ENCODE results near the gene ST3GAL5.

The ST3GAL5 gene

DNA sequence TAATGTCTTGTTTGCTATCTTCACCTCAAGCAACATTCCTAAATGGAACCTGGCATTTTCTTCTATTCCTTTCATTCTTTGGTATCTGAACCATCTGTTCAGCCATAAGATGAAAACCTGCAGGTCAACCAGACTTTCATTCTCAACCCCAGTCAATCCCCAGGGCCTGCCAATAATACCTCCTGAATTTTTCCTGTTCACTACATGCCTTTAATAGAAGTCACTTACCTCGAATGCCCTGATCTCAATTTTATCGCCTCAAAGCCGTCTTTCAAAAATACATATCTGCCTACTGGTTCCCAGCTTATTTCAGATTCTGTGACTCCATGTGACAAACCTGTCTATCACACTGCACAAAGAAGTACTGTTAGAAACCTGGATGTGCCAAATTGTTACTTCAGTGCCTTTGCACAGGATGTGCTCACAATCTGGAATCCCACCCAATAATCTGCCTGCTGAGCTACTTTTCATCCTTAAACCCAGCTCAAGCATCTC is 22.6 kb downstream of the ST3GAL5 start:
- no peak overlapping the region for H3K9ac ChIP-seq (ENCODE audit: low read depth in 1 of 2, low read length in 2 of 2)
- H3K27ac ChIP-seq (ENCODE audit: low read depth in 2 of 2, low read length in 2 of 2): no peak overlapping the region
- H3K36me3 ChIP-seq (ENCODE audit: control insufficient read depth in 2 of 2, insufficient read depth in 2 of 2, low read length in 2 of 2): no peaks in the 10 kb centered on the region

GRCh38 chr2:85865539-85866164 is 23.1 kb downstream of the ST3GAL5 start:
- peaks cover 0 to 4% of the 10 kb centered on the region in 2 donors for H3K4me1 ChIP-seq (ENCODE audit: control insufficient read depth in 2 of 2, insufficient read depth in 2 of 2, low read length in 2 of 2)
- H3K27me3 ChIP-seq (ENCODE audit: control insufficient read depth in 2 of 2, insufficient read depth in 2 of 2, low read length in 2 of 2): no peaks in the 10 kb centered on the region
- H3K9ac ChIP-seq (ENCODE audit: low read depth in 1 of 2, low read length in 2 of 2): no peak overlapping the region
- H3K36me3 ChIP-seq (ENCODE audit: control insufficient read depth in 2 of 2, insufficient read depth in 2 of 2, low read length in 2 of 2): no peaks in the 10 kb centered on the region
- H3K4me3 ChIP-seq (ENCODE audit: low read length in 2 of 2): no peak overlapping the region
- no peak overlapping the region for H3K27ac ChIP-seq (ENCODE audit: low read depth in 2 of 2, low read length in 2 of 2)
- no peaks in the 10 kb centered on the region for H3K9me3 ChIP-seq (ENCODE audit: control insufficient read depth in 2 of 2, low read length in 2 of 2)

More for the DNA sequence above, 22.6 kb downstream of the ST3GAL5 start:
- Histone ChIP-seq H3K4me1 (ENCODE audit: control insufficient read depth in 2 of 2, insufficient read depth in 2 of 2, low read length in 2 of 2) (peaks cover 0 to 4% of the 10 kb centered on the region in 2 donors), H3K4me3 (ENCODE audit: low read length in 2 of 2) (no peak overlapping the region), H3K27me3 (ENCODE audit: control insufficient read depth in 2 of 2, insufficient read depth in 2 of 2, low read length in 2 of 2) (no peaks in the 10 kb centered on the region), H3K9me3 (ENCODE audit: control insufficient read depth in 2 of 2, low read length in 2 of 2) (no peaks in the 10 kb centered on the region)

DNA sequence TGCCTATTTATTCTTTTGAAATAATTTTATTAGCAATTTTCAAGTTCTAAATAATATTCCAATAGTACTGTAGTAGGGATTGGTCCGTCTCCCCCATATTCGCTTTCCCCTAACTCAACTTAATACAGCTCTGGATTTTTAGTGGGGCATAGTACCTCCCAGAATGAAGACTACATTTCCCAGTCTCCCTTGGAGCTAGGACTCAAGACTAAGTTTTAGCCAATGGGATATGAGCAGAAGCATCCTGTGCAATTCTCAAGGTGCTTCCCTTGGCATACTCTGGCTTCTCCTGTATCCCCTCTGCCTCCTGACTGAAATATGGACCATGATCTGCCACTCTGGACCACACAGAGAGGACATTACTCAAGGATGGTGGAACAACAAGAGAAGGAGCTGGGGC is 24.1 kb downstream of the ST3GAL5 start:
- Histone ChIP-seq H3K36me3 (ENCODE audit: control insufficient read depth in 2 of 2, insufficient read depth in 2 of 2, low read length in 2 of 2) (no peaks in the 10 kb centered on the region), H3K4me3 (ENCODE audit: low read length in 2 of 2) (no peak overlapping the region), H3K27me3 (ENCODE audit: control insufficient read depth in 2 of 2, insufficient read depth in 2 of 2, low read length in 2 of 2) (no peaks in the 10 kb centered on the region), H3K9me3 (ENCODE audit: control insufficient read depth in 2 of 2, low read length in 2 of 2) (no peaks in the 10 kb centered on the region), H3K9ac (ENCODE audit: low read depth in 1 of 2, low read length in 2 of 2) (no peak overlapping the region), H3K4me1 (ENCODE audit: control insufficient read depth in 2 of 2, insufficient read depth in 2 of 2, low read length in 2 of 2) (peaks cover 0 to 4% of the 10 kb centered on the region in 2 donors), H3K27ac (ENCODE audit: low read depth in 2 of 2, low read length in 2 of 2) (no peak overlapping the region)

- H3K36me3 ChIP-seq (ENCODE audit: control insufficient read depth in 2 of 2, insufficient read depth in 2 of 2, low read length in 2 of 2): no peaks in the 10 kb centered on the region
Observed at GRCh38 chr2:85862426-85862825, 26.4 kb downstream of the ST3GAL5 start.

GRCh38 chr2:85861650-85862049 is 27.1 kb downstream of the ST3GAL5 start:
- H3K36me3 ChIP-seq (ENCODE audit: control insufficient read depth in 2 of 2, insufficient read depth in 2 of 2, low read length in 2 of 2): no peaks in the 10 kb centered on the region
- no peak overlapping the region for H3K4me3 ChIP-seq (ENCODE audit: low read length in 2 of 2)
- no peak overlapping the region for H3K27ac ChIP-seq (ENCODE audit: low read depth in 2 of 2, low read length in 2 of 2)
- H3K27me3 ChIP-seq (ENCODE audit: control insufficient read depth in 2 of 2, insufficient read depth in 2 of 2, low read length in 2 of 2): no peaks in the 10 kb centered on the region
- peaks cover 0 to 4% of the 10 kb centered on the region in 2 donors for H3K4me1 ChIP-seq (ENCODE audit: control insufficient read depth in 2 of 2, insufficient read depth in 2 of 2, low read length in 2 of 2)
- no peaks in the 10 kb centered on the region for H3K9me3 ChIP-seq (ENCODE audit: control insufficient read depth in 2 of 2, low read length in 2 of 2)
- no peak overlapping the region for H3K9ac ChIP-seq (ENCODE audit: low read depth in 1 of 2, low read length in 2 of 2)

More at GRCh38 chr2:85862426-85862825, 26.4 kb downstream of the ST3GAL5 start:
- Histone ChIP-seq H3K9ac (ENCODE audit: low read depth in 1 of 2, low read length in 2 of 2) (no peak overlapping the region), H3K27me3 (ENCODE audit: control insufficient read depth in 2 of 2, insufficient read depth in 2 of 2, low read length in 2 of 2) (no peaks in the 10 kb centered on the region), H3K4me1 (ENCODE audit: control insufficient read depth in 2 of 2, insufficient read depth in 2 of 2, low read length in 2 of 2) (peaks cover 0 to 4% of the 10 kb centered on the region in 2 donors), H3K9me3 (ENCODE audit: control insufficient read depth in 2 of 2, low read length in 2 of 2) (no peaks in the 10 kb centered on the region), H3K27ac (ENCODE audit: low read depth in 2 of 2, low read length in 2 of 2) (no peak overlapping the region), H3K4me3 (ENCODE audit: low read length in 2 of 2) (no peak overlapping the region)

DNA sequence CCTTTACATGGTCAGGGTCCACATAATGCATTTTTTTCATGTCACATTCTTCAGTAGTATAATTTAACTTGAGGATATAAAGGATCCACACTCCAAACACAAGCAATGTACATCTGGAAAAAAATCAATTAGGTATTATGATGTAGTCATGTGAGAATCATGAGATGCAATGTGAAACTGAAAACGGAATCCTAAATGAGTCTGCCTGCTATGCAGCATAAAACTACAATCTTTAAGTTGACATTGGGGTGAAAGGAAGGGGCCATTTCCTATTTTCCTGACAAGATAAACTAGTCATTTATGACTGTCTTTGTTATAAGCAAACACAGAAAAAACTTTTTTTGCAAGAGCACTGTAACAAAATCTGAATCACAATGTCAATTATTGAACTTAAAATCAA is 27.6 kb downstream of the ST3GAL5 start:
- no peak overlapping the region for H3K4me3 ChIP-seq (ENCODE audit: low read length in 2 of 2)
- H3K9ac ChIP-seq (ENCODE audit: low read depth in 1 of 2, low read length in 2 of 2): no peak overlapping the region
- no peaks in the 10 kb centered on the region for H3K9me3 ChIP-seq (ENCODE audit: control insufficient read depth in 2 of 2, low read length in 2 of 2)
- no peak overlapping the region for H3K27ac ChIP-seq (ENCODE audit: low read depth in 2 of 2, low read length in 2 of 2)
- no peaks in the 10 kb centered on the region for H3K36me3 ChIP-seq (ENCODE audit: control insufficient read depth in 2 of 2, insufficient read depth in 2 of 2, low read length in 2 of 2)
- peaks cover 0 to 4% of the 10 kb centered on the region in 2 donors for H3K4me1 ChIP-seq (ENCODE audit: control insufficient read depth in 2 of 2, insufficient read depth in 2 of 2, low read length in 2 of 2)
- H3K27me3 ChIP-seq (ENCODE audit: control insufficient read depth in 2 of 2, insufficient read depth in 2 of 2, low read length in 2 of 2): no peaks in the 10 kb centered on the region

DNA sequence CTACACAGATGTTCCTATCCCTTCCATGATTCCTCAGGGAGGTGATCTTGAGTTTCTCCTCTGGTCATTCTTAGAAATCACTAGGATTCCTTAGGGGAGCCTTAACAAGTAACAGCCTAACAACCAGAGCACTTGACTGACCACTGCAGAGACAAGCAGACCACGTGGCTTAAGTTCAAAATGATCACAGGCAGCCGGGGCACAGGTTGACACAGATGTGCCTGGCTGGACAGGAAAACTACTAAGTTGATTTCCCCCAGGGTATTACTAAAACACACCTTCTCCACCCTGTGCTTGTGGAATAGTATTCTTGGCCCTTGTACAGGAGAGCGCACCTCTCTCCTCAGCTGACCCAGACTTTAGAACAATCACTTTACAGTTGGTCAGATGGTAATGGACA is 29.9 kb downstream of the ST3GAL5 start:
- Histone ChIP-seq H3K36me3 (ENCODE audit: control insufficient read depth in 2 of 2, insufficient read depth in 2 of 2, low read length in 2 of 2) (no peaks in the 10 kb centered on the region), H3K9me3 (ENCODE audit: control insufficient read depth in 2 of 2, low read length in 2 of 2) (no peaks in the 10 kb centered on the region), H3K9ac (ENCODE audit: low read depth in 1 of 2, low read length in 2 of 2) (no peak overlapping the region), H3K4me1 (ENCODE audit: control insufficient read depth in 2 of 2, insufficient read depth in 2 of 2, low read length in 2 of 2) (peaks cover 0 to 4% of the 10 kb centered on the region in 2 donors), H3K27me3 (ENCODE audit: control insufficient read depth in 2 of 2, insufficient read depth in 2 of 2, low read length in 2 of 2) (no peaks in the 10 kb centered on the region), H3K4me3 (ENCODE audit: low read length in 2 of 2) (no peak overlapping the region), H3K27ac (ENCODE audit: low read depth in 2 of 2, low read length in 2 of 2) (no peak overlapping the region)

GRCh38 chr2:85854897-85855296 is 33.9 kb downstream of the ST3GAL5 start:
- H3K9me3 ChIP-seq (ENCODE audit: control insufficient read depth in 2 of 2, low read length in 2 of 2): no peaks in the 10 kb centered on the region
- H3K9ac ChIP-seq (ENCODE audit: low read depth in 1 of 2, low read length in 2 of 2): no peak overlapping the region
- H3K4me3 ChIP-seq (ENCODE audit: low read length in 2 of 2): no peak overlapping the region
- peak overlapping the region in 1 of 2 donors; percentile 71 for H3K27ac ChIP-seq (ENCODE audit: low read depth in 2 of 2, low read length in 2 of 2)
- H3K36me3 ChIP-seq (ENCODE audit: control insufficient read depth in 2 of 2, insufficient read depth in 2 of 2, low read length in 2 of 2): no peaks in the 10 kb centered on the region
- H3K27me3 ChIP-seq (ENCODE audit: control insufficient read depth in 2 of 2, insufficient read depth in 2 of 2, low read length in 2 of 2): no peaks in the 10 kb centered on the region
- peaks cover 0 to 9% of the 10 kb centered on the region in 2 donors for H3K4me1 ChIP-seq (ENCODE audit: control insufficient read depth in 2 of 2, insufficient read depth in 2 of 2, low read length in 2 of 2)

GRCh38 chr2:85854166-85854509 is 34.7 kb downstream of the ST3GAL5 start:
- no peak overlapping the region for H3K9ac ChIP-seq (ENCODE audit: low read depth in 1 of 2, low read length in 2 of 2)
- H3K4me1 ChIP-seq (ENCODE audit: control insufficient read depth in 2 of 2, insufficient read depth in 2 of 2, low read length in 2 of 2): peaks cover 0 to 9% of the 10 kb centered on the region in 2 donors
- H3K27me3 ChIP-seq (ENCODE audit: control insufficient read depth in 2 of 2, insufficient read depth in 2 of 2, low read length in 2 of 2): no peaks in the 10 kb centered on the region
- no peaks in the 10 kb centered on the region for H3K36me3 ChIP-seq (ENCODE audit: control insufficient read depth in 2 of 2, insufficient read depth in 2 of 2, low read length in 2 of 2)
- peak overlapping the region; percentile 71 to 84 for H3K27ac ChIP-seq (ENCODE audit: low read depth in 2 of 2, low read length in 2 of 2)
- H3K4me3 ChIP-seq (ENCODE audit: low read length in 2 of 2): peak overlapping the region in 1 of 2 donors; percentile 35
- H3K9me3 ChIP-seq (ENCODE audit: control insufficient read depth in 2 of 2, low read length in 2 of 2): no peaks in the 10 kb centered on the region

DNA sequence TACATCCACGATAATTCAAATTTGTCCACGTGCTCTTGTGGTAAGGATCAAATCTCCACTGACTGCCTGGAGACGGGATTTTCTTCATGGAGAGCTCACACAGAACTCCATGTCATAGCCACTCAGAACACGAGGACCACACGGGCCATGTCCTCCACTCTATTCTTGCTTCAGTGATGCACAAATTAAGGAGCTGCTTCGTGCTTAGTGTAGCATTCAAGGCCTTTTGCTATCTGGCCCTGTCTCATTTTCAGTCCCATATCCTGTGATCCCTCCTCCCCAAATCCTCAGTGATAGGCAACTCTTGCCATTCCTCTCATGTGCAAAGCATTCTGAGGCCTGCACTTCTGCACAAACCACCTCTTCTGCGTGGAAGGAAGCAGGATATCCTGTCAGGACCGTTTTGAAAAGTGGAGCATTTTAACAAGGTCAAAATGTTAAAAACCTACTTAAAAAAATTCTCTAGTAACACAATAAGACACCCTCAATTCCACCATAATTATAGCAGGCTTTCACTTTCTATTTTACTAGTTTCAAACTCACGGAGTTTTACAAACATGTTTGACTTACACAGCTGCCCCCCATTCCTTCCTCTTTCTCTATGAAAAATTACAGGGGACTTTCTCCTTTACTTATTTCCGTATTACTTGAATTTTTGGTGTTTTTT is 35.2 kb downstream of the ST3GAL5 start:
- H3K9me3 ChIP-seq (ENCODE audit: control insufficient read depth in 2 of 2, low read length in 2 of 2): no peaks in the 10 kb centered on the region
- no peaks in the 10 kb centered on the region for H3K27me3 ChIP-seq (ENCODE audit: control insufficient read depth in 2 of 2, insufficient read depth in 2 of 2, low read length in 2 of 2)
- H3K4me1 ChIP-seq (ENCODE audit: control insufficient read depth in 2 of 2, insufficient read depth in 2 of 2, low read length in 2 of 2): peaks cover 0 to 9% of the 10 kb centered on the region in 2 donors
- H3K27ac ChIP-seq (ENCODE audit: low read depth in 2 of 2, low read length in 2 of 2): peak overlapping the region; percentile 71 to 84
- H3K4me3 ChIP-seq (ENCODE audit: low read length in 2 of 2): peak overlapping the region in 1 of 2 donors; percentile 35
- H3K9ac ChIP-seq (ENCODE audit: low read depth in 1 of 2, low read length in 2 of 2): no peak overlapping the region
- H3K36me3 ChIP-seq (ENCODE audit: control insufficient read depth in 2 of 2, insufficient read depth in 2 of 2, low read length in 2 of 2): no peaks in the 10 kb centered on the region

All from mucosa of rectum (tissue), 2 donors.